ENCODE data around the gene RALGPS1.
A peak's percentile ranks its signal among the peaks of the same experiment; 100 is the strongest.

Gene RALGPS1

GRCh38 chr9:127187231-127187956 is 272.8 kb downstream of the RALGPS1 start:
- Histone ChIP-seq H3K4me2 (0 out of 22 replicates have a peak overlapping the region, but pooled peaks of 1 of the 11 experiments have one; percentile 2), H3K4me1 (peaks cover 0 to 22% (median 17%) of the 10 kb centered on the region in 10 experiments; a peak in 12 of 20 replicates), H3K9ac (no peak overlapping the region), H3K9me3 (replicated peaks in 1 of 11) (peaks cover 0 to 9% (median 0%) of the 10 kb centered on the region in 11 experiments; a peak in 6 of 22 replicates), H3K36me3 (no peaks in the 10 kb centered on the region), H3K4me3 (no peak overlapping the region), H4K20me1 (no peaks in the 10 kb centered on the region; a peak in 1 of 22 replicates), H3K27ac (no peak overlapping the region; a peak in 1 of 22 replicates), H3K27me3 (peaks cover 0 to 21% (median 0%) of the 10 kb centered on the region in 11 experiments; a peak in 4 of 22 replicates)
- no peak for TF ChIP-seq Cebpa-rat (IDR thresholded peaks at IDR 0.05)

- no peak for TF ChIP-seq Cebpa-rat (IDR thresholded peaks at IDR 0.05)
- Histone ChIP-seq H3K9ac (no peak overlapping the region), H3K4me1 (peaks cover 0 to 12% (median 10%) of the 10 kb centered on the region in 10 experiments; a peak in 11 of 20 replicates), H4K20me1 (no peaks in the 10 kb centered on the region; a peak in 1 of 22 replicates), H3K36me3 (no peaks in the 10 kb centered on the region), H3K9me3 (replicated peaks in 1 of 11) (no peaks in the 10 kb centered on the region; a peak in 1 of 22 replicates), H3K4me3 (no peak overlapping the region), H3K27ac (0 out of 22 replicates have a peak overlapping the region, but pooled peaks of 1 of the 11 experiments have one; percentile 17), H3K4me2 (no peak overlapping the region), H3K27me3 (peaks cover 0 to 31% (median 0%) of the 10 kb centered on the region in 11 experiments; a peak in 4 of 22 replicates)
Measured at GRCh38 chr9:127188396-127188795, 273.8 kb downstream of the RALGPS1 start.

GRCh38 chr9:127189628-127190027 is 275.0 kb downstream of the RALGPS1 start:
- no peak overlapping the region for H3K9ac ChIP-seq
- H3K27ac ChIP-seq = no peak overlapping the region
- H3K9me3 ChIP-seq (replicated peaks in 1 of 11) = no peaks in the 10 kb centered on the region
- TF ChIP-seq Cebpa-rat (IDR thresholded peaks at IDR 0.05) = no peak
- H3K4me2 ChIP-seq = no peak overlapping the region
- H3K4me3 ChIP-seq = no peak overlapping the region
- H3K4me1 ChIP-seq = peaks cover 0 to 3% (median 0%) of the 10 kb centered on the region in 10 experiments; a peak in 2 of 20 replicates
- peaks cover 0 to under 1% (median 0%) of the 10 kb centered on the region in 11 experiments; a peak in 1 of 22 replicates for H4K20me1 ChIP-seq
- H3K36me3 ChIP-seq = no peaks in the 10 kb centered on the region
- peaks cover 0 to 36% (median 0%) of the 10 kb centered on the region in 11 experiments; a peak in 4 of 22 replicates for H3K27me3 ChIP-seq

GRCh38 chr9:127192744-127193143 is 278.2 kb downstream of the RALGPS1 start:
- Histone ChIP-seq H3K9ac (no peak overlapping the region), H3K27ac (no peak overlapping the region), H3K36me3 (no peaks in the 10 kb centered on the region), H3K4me2 (no peak overlapping the region), H3K4me3 (no peak overlapping the region), H4K20me1 (peaks cover 0 to 23% (median 0%) of the 10 kb centered on the region in 11 experiments; a peak in 3 of 22 replicates), H3K9me3 (replicated peaks in 1 of 11) (no peaks in the 10 kb centered on the region), H3K4me1 (peaks cover 0 to 6% (median 0%) of the 10 kb centered on the region in 10 experiments; a peak in 4 of 20 replicates), H3K27me3 (peaks cover 0 to 58% (median 0%) of the 10 kb centered on the region in 11 experiments; a peak in 4 of 22 replicates)
- no peak for TF ChIP-seq Cebpa-rat (IDR thresholded peaks at IDR 0.05)

DNA sequence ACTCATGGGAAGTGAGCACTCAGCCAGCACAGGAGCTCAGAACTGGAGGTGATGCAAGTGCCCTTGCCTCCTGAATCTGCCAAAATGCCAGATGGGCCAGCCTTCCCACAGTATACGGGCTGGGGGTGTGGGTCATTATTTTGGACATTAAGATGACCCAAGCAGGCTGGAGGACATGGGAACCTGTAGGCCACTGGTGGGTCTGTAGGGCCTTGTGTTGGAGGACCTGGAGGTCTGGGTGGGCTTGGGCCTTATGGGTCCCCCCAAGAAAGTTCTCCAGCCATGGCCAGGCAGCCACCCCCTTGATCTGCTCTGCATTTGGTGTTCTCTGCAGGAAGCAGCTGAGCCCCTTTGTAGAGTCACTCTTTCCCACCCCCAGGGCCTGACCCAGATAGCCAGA is 278.9 kb downstream of the RALGPS1 start:
- Histone ChIP-seq H3K27ac (no peak overlapping the region), H3K27me3 (peaks cover 0 to 65% (median 0%) of the 10 kb centered on the region in 11 experiments; a peak in 4 of 22 replicates), H3K9me3 (replicated peaks in 1 of 11) (no peaks in the 10 kb centered on the region), H4K20me1 (peaks cover 0 to 31% (median 0%) of the 10 kb centered on the region in 11 experiments; a peak in 5 of 22 replicates), H3K9ac (no peak overlapping the region), H3K4me3 (no peak overlapping the region), H3K4me1 (peaks cover 0 to 13% (median 3%) of the 10 kb centered on the region in 10 experiments; a peak in 5 of 20 replicates), H3K4me2 (no peak overlapping the region), H3K36me3 (no peaks in the 10 kb centered on the region)
- no peak for TF ChIP-seq Cebpa-rat (IDR thresholded peaks at IDR 0.05)

DNA sequence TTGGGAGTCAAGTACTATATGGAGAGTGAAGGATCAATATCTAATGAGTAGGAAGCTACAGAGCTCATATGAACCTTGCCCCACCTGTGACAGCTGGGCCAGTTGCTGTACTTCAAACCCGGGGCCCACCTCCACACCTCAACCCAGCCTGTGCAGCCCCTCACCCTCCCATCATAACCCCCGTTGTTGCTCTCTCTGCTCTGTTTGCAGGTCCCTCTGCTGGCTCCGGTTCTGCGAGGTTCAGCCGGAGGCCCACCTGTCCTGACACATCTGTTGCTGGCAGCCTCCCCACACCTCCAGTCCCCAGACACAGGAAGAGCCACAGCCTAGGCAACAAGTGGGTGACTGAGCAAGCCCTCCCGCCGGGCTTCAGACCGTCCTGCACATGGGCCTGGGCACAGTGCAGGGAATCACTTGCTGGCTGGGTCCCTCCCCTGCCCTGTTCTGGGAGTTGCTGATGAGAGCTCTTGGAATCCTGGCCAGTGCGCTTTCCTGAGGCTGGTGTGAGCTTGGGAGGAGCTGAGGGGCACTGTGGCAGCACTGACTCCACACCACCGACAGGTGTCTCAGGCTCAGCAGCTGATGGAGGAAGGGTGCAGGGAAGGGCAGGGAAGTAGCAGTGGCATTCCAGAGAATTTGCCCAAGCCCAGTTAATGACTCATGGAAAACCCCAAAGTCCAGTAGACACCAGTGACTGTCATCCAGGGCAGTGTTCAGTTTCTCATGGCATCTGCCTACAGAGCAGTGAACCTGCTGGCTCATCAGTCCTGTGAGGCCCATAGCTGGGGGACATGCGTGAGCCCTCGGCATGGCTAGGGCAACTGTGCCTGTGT is 280.5 kb downstream of the RALGPS1 start:
- no peak for TF ChIP-seq Cebpa-rat (IDR thresholded peaks at IDR 0.05)
- H3K4me1 ChIP-seq = peaks cover 0 to 19% (median 6%) of the 10 kb centered on the region in 10 experiments; a peak in 6 of 20 replicates
- H3K27ac ChIP-seq = no peak overlapping the region
- H3K4me3 ChIP-seq = no peak overlapping the region
- H3K9me3 ChIP-seq (replicated peaks in 1 of 11) = no peaks in the 10 kb centered on the region
- peak overlapping the region in 1 of 11 experiments; percentile 12; a peak in 2 of 22 replicates for H3K4me2 ChIP-seq
- peaks cover 0 to 69% (median 0%) of the 10 kb centered on the region in 11 experiments; a peak in 4 of 22 replicates for H3K27me3 ChIP-seq
- peaks cover 0 to 34% (median 0%) of the 10 kb centered on the region in 11 experiments; a peak in 5 of 22 replicates for H4K20me1 ChIP-seq
- no peaks in the 10 kb centered on the region for H3K36me3 ChIP-seq
- no peak overlapping the region for H3K9ac ChIP-seq

- H3K9me3 ChIP-seq (replicated peaks in 1 of 11) = no peaks in the 10 kb centered on the region
- no peak overlapping the region for H3K9ac ChIP-seq
Measured at GRCh38 chr9:127195976-127196825, 281.6 kb downstream of the RALGPS1 start.

GRCh38 chr9:127196826-127197145 is 282.2 kb downstream of the RALGPS1 start:
- Histone ChIP-seq H3K9me3 (replicated peaks in 1 of 11) (no peaks in the 10 kb centered on the region), H3K4me3 (no peak overlapping the region), H3K27me3 (peaks cover 0 to 74% (median 0%) of the 10 kb centered on the region in 11 experiments; a peak in 4 of 22 replicates), H3K9ac (no peak overlapping the region), H3K36me3 (no peaks in the 10 kb centered on the region), H3K4me2 (no peak overlapping the region), H3K4me1 (peaks cover 0 to 19% (median 6%) of the 10 kb centered on the region in 10 experiments; a peak in 6 of 20 replicates), H4K20me1 (peaks cover 0 to 42% (median 0%) of the 10 kb centered on the region in 11 experiments; a peak in 5 of 22 replicates), H3K27ac (no peak overlapping the region)
- no peak for TF ChIP-seq Cebpa-rat (IDR thresholded peaks at IDR 0.05)

More at GRCh38 chr9:127195976-127196825, 281.6 kb downstream of the RALGPS1 start:
- H3K4me3 ChIP-seq = no peak overlapping the region
- no peaks in the 10 kb centered on the region for H3K36me3 ChIP-seq
- no peak overlapping the region for H3K4me2 ChIP-seq
- H4K20me1 ChIP-seq = peaks cover 0 to 36% (median 0%) of the 10 kb centered on the region in 11 experiments; a peak in 5 of 22 replicates
- peaks cover 0 to 73% (median 0%) of the 10 kb centered on the region in 11 experiments; a peak in 4 of 22 replicates for H3K27me3 ChIP-seq
- no peak overlapping the region for H3K27ac ChIP-seq
- peaks cover 0 to 19% (median 6%) of the 10 kb centered on the region in 10 experiments; a peak in 6 of 20 replicates for H3K4me1 ChIP-seq
- TF ChIP-seq Cebpa-rat (IDR thresholded peaks at IDR 0.05) = no peak
